ENCODE results near the gene EGFL8. TPM values are rescaled to one million over a fixed set of nuclear protein-coding genes. Genes with fewer than 3 reads are reported as not detected.
A peak's percentile ranks its signal among the peaks of the same experiment; 100 is the strongest.

EGFL8 gene
- total and polyA plus RNA-seq, 9 of the 15 experiments (the other 6 are each of a cell fraction or from before 2014, with no cell fraction given) = 2.2 to 47.4 (median 14.2) TPM

DNA sequence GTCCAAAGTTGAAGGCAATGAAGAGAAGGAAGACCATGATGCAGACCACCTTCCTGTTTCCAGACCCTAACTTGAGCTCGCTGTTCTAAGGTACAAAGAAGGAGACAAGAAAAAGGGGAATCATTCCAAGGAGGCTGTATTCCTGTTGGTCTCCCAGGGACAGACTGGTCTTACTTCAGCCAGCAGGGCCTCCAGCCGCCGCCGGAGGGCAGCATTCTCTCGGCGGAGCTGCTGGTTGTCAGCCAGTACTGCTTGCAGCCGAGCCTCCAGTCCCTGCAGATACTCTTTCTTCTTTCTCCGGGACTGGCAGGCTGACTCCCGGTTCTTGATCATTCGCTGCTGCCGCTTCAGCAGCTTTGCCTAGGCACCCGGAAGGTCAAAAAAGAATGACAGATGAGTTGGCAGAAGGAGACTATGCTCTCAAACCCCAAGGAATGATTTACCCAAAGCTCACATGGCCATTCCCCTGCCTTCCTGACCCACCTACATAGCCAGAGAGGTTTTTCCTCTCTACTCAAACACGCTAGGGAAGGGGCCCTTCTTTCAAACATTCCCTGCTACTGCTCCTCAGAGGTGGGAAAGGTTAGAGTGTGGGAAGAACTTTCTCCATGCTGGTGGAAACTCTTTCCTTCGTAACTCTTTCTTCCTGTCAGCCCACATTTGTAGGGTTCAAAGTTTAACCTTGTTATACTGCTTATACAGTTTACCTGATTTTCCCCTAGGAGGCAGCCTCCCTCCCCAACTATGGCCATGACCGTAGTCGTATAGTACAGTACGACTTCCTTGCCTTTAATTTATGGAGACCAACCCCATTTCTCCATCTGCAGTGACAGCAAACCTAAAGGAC is 45.4 kb upstream of the EGFL8 start (continued):
- TF ChIP-seq, protein P1, sequence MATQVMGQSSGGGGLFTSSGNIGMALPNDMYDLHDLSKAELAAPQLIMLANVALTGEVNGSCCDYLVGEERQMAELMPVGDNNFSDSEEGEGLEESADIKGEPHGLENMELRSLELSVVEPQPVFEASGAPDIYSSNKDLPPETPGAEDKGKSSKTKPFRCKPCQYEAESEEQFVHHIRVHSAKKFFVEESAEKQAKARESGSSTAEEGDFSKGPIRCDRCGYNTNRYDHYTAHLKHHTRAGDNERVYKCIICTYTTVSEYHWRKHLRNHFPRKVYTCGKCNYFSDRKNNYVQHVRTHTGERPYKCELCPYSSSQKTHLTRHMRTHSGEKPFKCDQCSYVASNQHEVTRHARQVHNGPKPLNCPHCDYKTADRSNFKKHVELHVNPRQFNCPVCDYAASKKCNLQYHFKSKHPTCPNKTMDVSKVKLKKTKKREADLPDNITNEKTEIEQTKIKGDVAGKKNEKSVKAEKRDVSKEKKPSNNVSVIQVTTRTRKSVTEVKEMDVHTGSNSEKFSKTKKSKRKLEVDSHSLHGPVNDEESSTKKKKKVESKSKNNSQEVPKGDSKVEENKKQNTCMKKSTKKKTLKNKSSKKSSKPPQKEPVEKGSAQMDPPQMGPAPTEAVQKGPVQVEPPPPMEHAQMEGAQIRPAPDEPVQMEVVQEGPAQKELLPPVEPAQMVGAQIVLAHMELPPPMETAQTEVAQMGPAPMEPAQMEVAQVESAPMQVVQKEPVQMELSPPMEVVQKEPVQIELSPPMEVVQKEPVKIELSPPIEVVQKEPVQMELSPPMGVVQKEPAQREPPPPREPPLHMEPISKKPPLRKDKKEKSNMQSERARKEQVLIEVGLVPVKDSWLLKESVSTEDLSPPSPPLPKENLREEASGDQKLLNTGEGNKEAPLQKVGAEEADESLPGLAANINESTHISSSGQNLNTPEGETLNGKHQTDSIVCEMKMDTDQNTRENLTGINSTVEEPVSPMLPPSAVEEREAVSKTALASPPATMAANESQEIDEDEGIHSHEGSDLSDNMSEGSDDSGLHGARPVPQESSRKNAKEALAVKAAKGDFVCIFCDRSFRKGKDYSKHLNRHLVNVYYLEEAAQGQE (IDR thresholded peaks at IDR 0.05; ENCODE audit: borderline replicate concordance) = peak; percentile 92
- TF ChIP-seq, protein P1 (CRISPR knock-in tag; IDR thresholded peaks at IDR 0.05; ENCODE audit: low read depth) = no peak
- TF ChIP-seq MAZ (CRISPR knock-in tag; conservative IDR thresholded peaks at IDR 0.05 in 1 of 2, IDR thresholded peaks at IDR 0.05 in 1 of 2) (peak; percentile 44 to 62; a peak in 2 of 4 replicates), ARID2 (IDR thresholded peaks at IDR 0.05) (peak; percentile 72; the same call in 1 of the 2 replicates), DMBX1 (CRISPR knock-in tag; IDR thresholded peaks at IDR 0.05; ENCODE audit: borderline replicate concordance) (no peak), ARNT (IDR thresholded peaks at IDR 0.05) (0 out of 4 replicates have a peak, but pooled peaks of 1 of the 2 experiments have one; percentile 75), SMAD4 (CRISPR knock-in tag; conservative IDR thresholded peaks at IDR 0.05) (peak; percentile 43; the same call in 1 of the 2 replicates), XRCC5 (IDR thresholded peaks at IDR 0.05; ENCODE audit: low read depth, low read length) (peak; percentile 90), TEAD4 (IDR thresholded peaks at IDR 0.05; ENCODE audit: low read length) (no peak; the same call in 1 of the 2 replicates), TEAD4 (CRISPR knock-in tag; IDR thresholded peaks at IDR 0.05; ENCODE audit: borderline replicate concordance) (0 out of 2 replicates have a peak, but pooled peaks have one; percentile 31)
- TF ChIP-seq, protein P2, sequence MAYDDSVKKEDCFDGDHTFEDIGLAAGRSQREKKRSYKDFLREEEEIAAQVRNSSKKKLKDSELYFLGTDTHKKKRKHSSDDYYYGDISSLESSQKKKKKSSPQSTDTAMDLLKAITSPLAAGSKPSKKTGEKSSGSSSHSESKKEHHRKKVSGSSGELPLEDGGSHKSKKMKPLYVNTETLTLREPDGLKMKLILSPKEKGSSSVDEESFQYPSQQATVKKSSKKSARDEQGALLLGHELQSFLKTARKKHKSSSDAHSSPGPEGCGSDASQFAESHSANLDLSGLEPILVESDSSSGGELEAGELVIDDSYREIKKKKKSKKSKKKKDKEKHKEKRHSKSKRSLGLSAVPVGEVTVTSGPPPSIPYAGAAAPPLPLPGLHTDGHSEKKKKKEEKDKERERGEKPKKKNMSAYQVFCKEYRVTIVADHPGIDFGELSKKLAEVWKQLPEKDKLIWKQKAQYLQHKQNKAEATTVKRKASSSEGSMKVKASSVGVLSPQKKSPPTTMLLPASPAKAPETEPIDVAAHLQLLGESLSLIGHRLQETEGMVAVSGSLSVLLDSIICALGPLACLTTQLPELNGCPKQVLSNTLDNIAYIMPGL (CRISPR knock-in tag; IDR thresholded peaks at IDR 0.05) = peak; percentile 41; the same call in 1 of the 2 replicates
- TF ChIP-seq, protein P3, sequence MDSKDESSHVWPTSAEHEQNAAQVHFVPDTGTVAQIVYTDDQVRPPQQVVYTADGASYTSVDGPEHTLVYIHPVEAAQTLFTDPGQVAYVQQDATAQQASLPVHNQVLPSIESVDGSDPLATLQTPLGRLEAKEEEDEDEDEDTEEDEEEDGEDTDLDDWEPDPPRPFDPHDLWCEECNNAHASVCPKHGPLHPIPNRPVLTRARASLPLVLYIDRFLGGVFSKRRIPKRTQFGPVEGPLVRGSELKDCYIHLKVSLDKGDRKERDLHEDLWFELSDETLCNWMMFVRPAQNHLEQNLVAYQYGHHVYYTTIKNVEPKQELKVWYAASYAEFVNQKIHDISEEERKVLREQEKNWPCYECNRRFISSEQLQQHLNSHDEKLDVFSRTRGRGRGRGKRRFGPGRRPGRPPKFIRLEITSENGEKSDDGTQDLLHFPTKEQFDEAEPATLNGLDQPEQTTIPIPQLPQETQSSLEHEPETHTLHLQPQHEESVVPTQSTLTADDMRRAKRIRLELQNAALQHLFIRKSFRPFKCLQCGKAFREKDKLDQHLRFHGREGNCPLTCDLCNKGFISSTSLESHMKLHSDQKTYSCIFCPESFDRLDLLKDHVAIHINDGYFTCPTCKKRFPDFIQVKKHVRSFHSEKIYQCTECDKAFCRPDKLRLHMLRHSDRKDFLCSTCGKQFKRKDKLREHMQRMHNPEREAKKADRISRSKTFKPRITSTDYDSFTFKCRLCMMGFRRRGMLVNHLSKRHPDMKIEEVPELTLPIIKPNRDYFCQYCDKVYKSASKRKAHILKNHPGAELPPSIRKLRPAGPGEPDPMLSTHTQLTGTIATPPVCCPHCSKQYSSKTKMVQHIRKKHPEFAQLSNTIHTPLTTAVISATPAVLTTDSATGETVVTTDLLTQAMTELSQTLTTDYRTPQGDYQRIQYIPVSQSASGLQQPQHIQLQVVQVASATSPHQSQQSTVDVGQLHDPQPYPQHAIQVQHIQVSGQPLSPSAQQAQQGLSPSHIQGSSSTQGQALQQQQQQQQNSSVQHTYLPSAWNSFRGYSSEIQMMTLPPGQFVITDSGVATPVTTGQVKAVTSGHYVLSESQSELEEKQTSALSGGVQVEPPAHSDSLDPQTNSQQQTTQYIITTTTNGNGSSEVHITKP (IDR thresholded peaks at IDR 0.05; ENCODE audit: partially characterized antibody) = peak; percentile 12

Measured in K562 (cell line).